GM21381 (cell line): ENCODE results near the gene POU3F4.

ENCODE experiments used
- ATAC-seq: cut with Tn5 transposase; IDR thresholded peaks from one replicate; pipeline ENCODE4 v1.9.1; 2021; ENCODE audit warnings: mild to moderate bottlenecking, moderate library complexity; ENCODE audit not compliant: unreplicated experiment

POU3F4 gene

GRCh38 chrX:83508006-83508405 is at the start of gene POU3F4:
Gene POU3F4 (plus strand): TSS chrX:83508290. CDS start chrX:83508325, 35 bp downstream.
- ATAC-seq = no peak

DNA sequence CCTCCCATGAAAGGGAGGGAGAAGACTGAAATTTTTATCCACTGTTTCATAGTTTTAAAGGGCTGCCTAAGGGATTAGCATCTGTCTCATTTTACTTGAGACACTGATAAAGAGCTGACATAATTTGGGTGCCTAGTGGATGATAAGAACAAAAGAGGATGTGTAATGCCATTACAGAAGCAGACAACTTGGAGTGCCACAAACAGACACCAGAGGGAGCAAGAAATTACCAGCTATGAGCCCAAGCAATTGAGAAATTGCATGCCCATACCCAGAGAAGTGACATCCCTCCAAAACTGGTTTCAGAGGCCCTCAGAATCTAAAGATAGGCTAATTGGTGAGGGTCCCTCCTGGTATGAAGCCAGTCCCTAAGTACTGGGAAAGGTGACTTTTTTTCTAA is 38.5 kb upstream of the POU3F4 start:
- peak; percentile 74 for ATAC-seq

DNA sequence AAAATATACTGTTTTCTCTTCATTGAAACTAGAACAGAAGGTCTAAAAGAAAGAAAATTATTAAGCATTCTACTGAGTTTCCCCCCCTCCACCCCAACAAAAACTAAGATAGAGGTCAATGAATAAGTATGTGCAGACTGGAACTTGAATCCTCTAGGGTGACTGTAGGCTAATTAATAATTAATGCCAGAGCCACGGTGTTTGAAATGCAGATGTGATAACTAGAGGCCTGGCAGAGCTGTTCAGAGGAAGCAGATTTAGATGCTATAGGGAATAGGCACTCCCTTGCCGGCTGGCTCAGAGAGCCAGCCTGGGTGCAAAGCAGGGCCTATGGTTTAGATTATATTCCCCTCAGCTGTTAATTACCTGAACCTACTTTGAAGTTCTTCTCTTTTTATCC is 12.2 kb upstream of the POU3F4 start:
- no peak for ATAC-seq

- no peak for ATAC-seq
Measured at GRCh38 chrX:83501003-83501402, 7.1 kb upstream of the POU3F4 start.

GRCh38 chrX:83501530-83501929 is 6.6 kb upstream of the POU3F4 start:
- ATAC-seq = no peak

DNA sequence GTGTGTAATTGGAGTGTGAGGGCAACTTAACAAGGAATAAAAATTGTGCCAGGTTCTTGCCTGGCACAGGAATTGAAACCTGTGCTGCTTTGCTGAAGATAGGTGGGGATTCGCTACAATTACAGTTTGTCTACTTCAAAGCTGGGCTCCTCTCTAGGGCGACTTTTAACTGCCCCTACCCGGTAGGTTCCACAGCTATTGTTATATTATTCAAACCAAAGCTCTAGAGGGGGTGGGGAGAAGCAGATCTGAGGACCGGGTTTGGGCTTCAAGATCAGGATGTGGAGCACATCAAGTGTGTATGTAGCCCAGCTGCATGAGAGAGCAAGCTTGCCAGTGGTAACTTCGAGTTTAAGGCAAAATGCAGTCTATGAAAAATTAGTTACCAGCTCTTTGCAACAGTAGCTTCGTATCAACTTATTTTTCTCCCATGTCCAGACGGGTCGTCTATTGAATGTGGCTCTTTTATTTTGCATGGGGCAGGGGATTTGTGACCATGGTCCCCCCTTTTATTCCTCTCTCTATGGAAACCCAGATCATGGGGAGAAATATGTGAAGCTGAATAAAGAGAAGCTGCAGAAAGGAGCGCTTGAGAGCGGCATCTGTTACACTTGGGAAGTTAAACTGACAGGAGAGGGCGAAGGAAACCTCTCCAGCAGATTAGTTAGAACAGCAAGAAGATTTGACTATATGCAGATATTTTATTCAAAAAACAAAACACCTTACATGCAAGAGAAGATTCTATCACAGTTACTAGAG is 3.2 kb upstream of the POU3F4 start:
- no peak for ATAC-seq

GRCh38 chrX:83508526-83509253 is 600 bp downstream of the POU3F4 start:
- ATAC-seq = no peak

DNA sequence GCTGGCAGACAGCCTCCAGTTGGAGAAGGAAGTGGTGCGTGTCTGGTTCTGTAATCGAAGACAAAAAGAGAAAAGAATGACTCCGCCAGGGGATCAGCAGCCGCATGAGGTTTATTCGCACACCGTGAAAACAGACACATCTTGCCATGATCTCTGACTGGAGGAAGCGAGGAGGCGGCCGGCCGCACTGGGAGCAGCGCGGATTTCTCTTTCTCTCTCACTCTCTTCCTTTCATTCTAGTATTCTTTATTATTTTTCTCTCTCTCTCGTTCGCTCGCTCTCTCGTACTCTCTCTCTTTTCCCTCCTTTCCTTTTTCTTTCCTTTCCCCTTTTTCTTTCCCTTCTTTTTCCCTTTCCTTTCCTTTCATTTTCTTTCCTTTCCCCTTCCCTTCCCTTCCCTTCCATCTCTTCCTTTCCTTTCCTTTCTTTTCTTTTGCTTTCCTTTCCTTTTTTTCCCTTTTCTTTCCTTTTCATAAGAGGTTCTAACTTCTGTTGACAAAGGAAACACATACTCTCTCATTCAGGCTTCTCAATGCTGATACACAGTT is 1.2 kb downstream of the POU3F4 start:
- ATAC-seq = no peak

DNA sequence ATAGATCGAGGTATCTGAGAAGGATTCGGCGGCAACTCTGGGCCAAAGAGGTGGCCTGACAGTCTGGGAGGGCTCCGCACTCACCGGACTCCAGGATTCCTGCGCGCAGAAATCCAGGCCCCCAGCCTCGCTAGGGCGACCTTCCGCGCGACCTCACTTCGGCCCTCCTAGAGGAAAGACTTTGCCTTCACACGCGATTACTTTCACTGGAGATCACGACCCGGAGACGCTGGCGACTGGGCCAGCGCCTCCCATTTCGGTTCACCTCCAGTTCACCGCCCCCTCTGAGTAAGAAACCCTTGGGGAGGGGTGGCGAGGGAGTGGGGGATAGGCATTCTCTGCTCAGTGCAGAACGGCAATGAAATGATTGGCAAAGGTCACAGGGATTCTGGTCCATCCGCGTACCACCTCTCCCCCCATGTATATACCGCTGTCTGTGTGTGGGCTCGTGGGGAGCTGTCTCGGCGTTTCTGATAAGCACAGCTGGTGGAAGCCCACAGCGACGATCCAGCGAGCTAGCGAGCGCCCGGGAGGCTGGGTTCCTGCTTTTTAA is 2.5 kb downstream of the POU3F4 start:
- no peak for ATAC-seq

GRCh38 chrX:83511208-83511607 is 3.1 kb downstream of the POU3F4 start:
- ATAC-seq = no peak

DNA sequence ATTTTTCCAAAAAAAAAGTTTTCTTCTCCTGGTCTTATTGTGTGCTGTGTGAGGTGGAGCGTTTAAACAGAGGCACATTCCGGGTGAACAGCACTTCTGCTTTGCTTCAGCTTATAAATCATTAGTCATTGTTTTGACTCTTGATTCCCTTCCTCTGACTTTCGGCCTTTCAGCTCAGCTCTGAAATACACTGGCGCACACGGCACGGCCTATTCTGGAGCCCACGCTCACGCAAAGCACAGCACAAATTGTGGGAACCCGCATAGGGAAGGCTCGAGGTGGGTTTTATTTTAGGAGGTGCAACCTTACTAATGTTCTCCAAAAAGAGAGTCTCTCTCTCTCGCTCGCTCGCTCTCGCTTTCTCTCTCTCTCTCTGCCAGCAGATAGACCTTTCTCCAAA is 4.0 kb downstream of the POU3F4 start:
- ATAC-seq = no peak

DNA sequence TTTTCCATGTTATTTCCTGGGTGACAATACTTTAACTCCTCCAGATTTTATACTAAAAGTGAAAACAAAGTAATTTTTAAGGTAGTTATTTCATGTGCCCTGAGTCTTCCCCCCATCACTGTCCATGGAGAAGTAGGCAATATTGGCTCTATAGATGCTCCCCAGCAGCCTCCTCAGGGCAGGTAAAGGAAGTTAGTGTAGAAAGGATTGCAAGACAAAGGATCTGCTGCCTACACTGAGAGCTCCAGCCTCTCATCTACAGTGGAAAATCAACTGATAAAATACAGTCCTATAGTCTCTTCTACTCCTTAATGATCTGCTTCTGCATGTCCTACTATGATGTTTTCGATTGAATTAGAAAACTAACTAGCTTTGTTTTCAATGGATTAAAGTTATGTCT is 8.5 kb downstream of the POU3F4 start:
- no peak for ATAC-seq

DNA sequence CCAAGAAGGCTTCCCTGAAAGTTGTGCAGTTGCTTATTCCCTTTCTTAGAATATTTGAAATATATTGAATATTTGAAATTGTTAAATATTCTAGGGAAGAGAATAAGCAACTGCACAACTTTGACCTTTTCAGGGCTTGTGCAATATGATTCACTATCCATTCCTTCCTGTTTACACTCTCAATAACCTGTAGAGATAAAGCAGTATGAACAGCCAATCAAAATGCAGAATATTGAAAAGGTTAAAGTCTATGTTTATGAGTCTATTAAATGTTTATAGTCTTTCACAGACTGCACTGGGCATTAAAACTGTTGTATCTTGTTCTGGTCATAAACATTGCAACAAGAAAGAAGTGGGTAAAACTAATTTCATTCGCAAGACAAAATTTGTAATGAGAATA is 13.8 kb downstream of the POU3F4 start:
- ATAC-seq = no peak

GRCh38 chrX:83529950-83530349 is 21.9 kb downstream of the POU3F4 start:
- ATAC-seq = no peak

GRCh38 chrX:83535417-83536196 is 27.5 kb downstream of the POU3F4 start:
- peak; percentile 73 for ATAC-seq
